ENCODE measurements around the gene OR2V2.
"Not testable (repeated sequence)": the region's sequence is repeated elsewhere in the genome, so short reads cannot be mapped to it uniquely, and the experiment has no call there.

OR2V2 gene

DNA sequence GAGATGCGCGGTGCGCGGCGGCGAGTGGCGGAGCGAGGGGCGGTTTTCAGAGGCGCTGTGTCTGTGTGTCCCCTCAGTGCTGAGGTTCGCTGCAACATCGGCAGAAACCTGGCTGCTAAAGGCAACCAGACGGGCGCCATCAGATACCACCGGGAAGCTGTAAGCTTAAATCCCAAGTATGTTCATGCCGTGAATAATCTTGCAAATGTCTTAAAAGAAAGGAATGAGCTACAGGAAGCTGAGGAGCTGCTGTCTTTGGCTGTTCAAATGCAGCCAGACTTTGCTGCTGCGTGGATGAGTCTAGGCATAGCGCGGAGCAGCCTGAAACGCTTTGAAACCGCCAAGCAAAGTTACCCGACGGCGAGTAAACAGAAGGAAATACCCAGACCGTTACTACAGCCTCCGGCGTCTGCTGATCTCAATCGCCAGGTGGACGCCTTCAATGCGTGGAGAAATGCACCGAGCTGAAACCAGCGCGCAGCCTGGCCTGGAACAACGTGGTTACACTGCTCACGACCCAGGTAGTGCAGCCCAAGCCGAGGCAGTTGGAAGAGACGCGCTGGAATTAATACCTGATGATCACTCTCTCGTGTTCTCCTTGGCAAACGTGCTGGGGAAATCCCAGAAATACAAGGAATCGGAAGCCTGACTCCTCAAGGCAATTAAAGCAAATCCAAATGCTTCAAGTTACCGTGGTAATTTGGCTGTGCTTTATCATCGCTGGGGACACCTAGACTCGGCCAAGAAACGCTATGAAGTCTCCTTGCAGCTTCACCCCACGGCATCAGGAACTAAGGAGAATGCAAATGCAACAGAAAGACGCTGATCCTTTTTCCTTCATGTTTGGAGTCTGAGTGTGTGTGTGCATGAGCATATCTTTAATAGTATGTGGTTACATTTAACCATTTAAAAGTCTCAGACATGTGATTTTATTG, 32.3 kb upstream of the OR2V2 start:
- no peak for DNase-seq (ENCODE audit: low read depth in 3 of 3)

DNA sequence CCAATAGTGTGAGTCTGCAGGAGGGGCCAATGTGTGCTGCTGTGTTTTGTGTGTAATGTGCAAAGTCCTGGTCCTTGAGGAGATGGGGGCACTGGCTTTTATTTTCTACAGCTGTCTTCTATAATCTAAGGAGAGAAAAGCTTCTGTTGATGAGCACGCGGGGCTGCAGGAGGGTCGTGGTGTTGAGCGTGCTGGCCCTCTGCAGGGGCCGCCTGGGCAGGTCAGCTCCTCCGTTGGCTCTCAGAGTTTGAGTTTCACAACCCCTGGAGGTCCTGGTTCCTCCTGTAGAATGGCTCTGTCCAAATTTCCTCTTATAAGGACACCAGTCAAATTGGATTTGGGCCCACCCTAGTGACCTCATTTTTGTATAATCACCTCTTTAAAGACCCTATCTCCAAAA, 29.0 kb upstream of the OR2V2 start:
- no peak for DNase-seq (ENCODE audit: low read depth in 3 of 3)

DNA sequence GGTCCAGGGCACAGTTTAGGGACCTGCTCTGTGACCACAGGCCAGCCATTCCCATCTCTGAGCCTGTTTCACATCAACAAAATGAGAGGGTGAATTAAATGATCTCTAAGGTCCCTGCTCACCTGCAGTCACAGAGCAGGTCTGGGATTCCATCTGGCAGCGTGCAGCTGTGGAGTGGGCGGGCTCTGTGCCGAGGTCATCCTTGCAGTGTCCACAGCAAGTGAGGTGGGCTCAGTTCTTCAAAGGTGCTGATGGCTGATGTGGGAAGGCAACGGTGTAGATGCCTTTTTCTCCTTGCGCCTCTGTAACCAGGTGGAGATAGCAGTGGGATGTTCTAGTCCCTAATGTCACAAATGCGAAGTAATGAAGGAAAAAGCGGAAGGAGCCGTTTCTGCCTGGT, 28.3 kb upstream of the OR2V2 start:
- DNase-seq (ENCODE audit: low read depth in 3 of 3): no peak

DNA sequence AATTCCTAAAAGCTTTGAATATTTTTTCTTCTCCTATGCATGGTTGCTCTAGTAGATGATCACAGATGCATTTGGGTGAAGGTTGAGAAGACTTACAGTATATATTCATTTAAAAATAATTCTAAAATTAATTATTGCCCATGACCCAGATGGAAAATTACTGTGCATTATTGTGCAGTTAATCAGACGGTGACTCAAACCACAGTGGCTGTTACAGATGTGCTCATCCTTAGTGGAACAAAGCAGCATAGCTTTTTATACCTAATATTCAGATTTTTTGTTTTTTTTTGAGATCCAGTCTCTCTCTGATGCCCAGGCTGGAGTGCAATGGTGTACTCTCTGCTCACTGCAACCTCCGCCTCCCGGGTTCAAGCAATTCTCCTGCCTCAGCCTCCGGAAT, 27.1 kb upstream of the OR2V2 start:
- no peak for DNase-seq (ENCODE audit: low read depth in 3 of 3)

DNA sequence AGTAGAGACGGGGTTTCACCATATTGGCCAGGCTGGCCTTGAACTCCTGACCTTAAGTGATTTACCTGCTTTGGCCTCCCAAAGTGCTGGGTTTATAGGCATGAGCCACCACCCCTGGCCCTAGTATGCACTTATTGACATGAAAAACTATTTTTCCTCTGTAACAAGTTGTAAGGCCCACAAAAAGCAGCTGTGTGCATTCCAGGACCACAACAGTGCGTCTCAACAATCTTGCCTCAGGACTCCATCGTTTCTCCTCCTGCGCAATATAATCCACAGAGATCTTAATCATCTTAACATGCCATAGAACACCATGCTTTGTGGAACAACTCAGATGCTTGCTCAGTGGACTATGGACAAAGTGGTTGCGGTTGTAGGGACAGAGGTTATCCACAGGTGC, 26.6 kb upstream of the OR2V2 start:
- no peak for DNase-seq (ENCODE audit: low read depth in 3 of 3)

DNA sequence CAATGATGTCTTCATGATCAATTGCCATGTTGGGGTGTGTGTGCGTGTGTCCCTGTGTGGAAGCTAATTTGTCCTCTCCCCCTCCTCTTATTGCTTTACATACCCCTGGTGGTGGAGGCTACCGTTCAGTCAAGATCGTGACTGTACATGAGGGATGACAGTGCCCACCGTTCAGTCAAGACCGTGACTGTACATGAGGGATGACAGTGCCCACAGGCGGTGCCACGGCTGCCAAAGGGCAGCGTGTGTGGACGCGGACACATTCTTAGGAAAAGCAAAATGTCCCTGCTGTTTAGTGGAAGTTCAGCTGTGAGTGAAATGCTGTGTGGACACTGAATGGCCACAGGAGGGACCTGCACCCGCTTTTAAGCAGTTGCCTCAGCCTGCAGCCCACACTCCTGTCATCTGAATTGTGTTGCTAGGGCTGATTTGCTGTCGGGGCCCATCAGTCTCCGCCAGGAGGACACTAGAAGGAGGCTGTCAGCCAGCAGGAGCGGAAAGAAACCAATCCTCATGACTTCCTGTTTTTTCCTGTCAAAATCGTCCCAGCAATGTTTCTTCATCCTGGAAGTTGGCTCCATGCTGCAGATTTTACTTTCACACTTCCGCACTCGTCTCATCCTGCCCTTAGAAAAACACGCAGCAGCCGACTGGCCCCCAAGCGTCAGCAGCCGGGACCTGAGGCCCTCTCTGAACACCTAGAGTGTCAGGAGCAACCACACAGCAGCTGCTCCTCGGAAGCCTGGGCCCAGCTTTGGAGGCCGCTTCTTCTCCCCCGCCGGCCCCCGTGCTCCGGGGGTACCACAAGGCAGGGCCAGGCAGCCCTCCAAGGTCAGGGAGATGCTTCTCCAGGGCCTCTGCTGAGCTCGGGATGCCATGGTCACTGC, 25.5 kb upstream of the OR2V2 start:
- no peak for DNase-seq (ENCODE audit: low read depth in 3 of 3)

DNA sequence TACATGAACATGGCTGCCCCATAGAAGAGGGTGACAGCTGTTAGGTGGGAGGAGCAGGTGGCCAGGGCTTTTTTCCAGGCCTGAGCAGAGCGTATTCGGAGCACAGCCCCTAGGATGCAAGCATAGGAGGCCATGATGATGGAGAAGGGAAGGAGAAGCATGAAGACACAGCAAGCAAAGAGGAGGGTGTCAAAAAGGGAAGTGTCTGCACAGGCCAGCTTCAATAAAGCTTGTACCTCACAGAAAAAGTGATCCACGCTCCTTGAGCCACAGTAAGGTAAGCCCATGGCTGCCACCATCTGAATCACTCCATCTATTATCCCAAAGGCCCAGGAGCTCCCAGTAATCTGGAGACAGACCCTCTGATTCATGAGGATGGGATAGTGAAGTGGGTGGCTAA, 22.9 kb upstream of the OR2V2 start:
- no peak for DNase-seq (ENCODE audit: low read depth in 3 of 3)

DNA sequence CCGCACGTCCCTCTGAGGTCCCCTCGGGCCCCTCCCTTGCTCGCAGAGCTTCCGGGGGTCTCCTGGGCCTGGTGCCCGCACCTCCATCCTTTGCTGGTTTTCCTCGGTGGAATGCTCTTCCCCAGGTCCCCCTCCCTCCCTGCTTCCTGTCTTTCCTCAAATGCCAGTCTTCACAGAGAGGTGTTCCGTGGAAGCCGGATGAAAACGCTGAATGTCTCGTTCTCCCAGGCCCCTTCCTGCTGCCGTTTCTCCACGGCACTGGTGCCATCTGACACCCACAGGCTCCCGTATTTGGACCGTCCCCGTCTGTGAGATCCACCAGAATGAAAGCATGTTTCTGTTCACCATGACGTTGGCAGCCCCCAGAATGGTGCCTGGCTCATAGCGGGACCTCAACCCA, 20.5 kb upstream of the OR2V2 start:
- DNase-seq (ENCODE audit: low read depth in 3 of 3): no peak

DNA sequence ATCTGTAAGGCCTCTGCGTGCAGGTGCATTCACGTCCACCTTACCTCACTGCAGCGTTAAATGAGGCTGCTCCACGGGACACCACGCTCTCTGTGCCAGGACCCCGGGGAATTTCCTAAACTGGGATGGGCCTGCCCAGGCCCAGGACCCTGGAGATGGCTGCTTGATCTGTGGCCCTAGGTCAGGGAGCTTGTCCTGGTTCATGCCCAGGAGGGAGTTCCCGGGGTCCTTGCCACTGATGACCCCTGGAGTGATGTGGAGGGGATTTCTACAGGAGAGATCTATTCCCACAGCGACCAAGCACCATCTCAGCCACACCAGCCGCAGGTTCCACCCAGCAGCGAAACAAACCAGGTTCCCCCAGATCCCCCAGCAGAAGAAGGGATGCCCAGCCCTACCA, 19.9 kb upstream of the OR2V2 start:
- DNase-seq (ENCODE audit: low read depth in 3 of 3): no peak

DNA sequence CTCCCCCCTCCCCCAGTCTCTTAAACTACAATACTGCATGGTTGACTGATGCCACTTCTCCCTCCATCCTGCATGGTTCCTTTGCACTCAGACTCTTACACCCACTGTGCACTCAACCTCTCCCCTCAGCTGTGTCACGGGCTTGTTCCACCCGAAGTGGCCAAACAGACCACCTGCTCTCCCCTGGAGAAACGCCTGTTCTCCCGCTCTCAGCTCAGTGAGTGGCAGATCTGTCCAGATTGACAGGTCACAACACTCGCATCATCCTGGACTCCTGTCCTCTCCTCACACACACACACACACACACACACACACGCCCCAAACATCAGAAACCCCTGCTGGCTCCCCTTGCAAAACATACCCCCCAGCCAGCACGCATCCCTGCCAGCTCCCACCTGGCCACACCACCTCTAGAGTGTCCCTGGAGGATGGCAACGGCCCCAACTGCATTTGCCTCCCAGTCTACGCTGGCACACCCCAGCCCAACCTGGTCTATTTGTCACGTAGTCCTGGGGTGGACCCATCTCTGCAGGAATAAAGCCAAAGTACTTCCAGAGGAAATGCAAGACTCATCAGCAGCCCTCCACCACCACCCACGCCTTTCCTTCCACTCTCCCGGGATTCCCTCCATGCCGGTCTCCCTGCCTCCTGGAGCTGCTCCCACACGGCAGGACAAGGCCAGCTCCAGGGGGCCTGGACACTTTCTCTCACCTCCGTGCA, 19.3 kb upstream of the OR2V2 start:
- DNase-seq (ENCODE audit: low read depth in 3 of 3): no peak

DNA sequence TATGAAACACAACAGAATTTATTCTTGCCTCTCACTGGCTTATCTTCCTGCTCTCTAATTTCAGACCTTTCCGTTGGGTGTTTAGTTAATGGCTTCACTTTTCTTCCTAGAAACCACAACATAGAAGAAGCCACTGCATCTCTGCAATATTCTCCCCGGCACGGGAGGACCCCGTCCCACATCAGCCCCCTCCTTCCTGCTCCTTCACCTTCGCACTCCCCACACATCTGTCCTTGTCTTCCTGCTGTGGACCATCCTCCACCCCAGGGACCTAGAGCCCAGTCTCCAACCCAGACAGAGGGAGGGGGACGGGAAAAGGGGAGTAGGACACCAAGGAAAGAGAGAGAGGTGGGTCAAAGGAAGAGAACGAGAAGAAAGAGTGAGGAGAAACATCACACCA, 17.8 kb upstream of the OR2V2 start:
- no peak for DNase-seq (ENCODE audit: low read depth in 3 of 3)

DNA sequence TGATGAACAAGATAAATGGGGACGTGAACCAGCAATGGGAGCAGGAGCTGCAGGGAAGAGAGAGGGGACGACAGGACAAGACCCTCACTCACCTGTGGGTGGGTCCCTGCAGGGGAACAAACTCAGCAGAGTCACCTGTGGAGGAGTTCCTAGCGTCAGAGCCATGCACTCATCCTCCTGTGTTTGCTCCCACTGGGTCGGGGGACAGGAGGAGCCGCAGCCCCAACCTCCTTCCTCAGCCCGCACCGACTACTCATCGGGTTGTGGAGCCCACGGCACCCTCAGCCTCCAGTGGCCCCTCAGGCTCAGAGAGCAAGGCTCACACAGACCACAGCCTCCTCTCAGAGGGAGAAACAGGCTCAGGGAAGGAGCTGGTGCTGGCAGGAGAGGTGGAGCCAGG, 17.3 kb upstream of the OR2V2 start:
- not testable (repeated sequence) for DNase-seq (ENCODE audit: low read depth in 3 of 3)

DNA sequence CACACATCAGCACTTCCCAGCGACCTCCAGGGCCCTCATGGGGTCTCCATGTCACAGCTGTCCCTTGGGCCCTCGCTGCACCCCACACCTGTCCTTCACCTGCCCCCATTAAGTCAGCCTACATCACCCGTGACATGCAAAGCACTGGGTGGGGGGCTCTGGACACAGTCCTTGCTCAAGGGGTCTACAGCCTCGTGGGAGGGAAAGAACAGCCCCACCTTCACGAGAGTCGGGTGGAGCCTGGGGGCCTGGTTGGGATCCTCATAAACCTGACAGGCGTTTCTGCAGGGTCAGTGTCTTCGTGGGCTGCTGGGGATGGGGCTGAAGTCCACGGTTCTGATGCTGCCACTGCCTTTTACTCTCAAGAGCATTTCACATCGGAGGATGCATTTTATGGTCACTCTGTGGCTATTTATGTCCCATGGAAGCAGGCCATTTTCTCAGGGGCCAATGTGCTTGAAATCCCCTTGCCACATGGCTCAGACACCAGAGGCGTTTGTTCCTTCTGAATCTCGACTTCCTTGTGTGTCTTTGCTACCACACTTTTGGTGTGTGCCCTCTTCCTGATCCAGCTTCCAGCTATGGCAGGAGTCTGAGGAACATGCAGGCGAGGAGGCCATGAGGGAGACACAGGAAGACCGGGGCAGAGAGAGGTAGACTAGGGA, 16.4 kb upstream of the OR2V2 start, which contains the start of gene OR2V1:
Gene OR2V1, minus strand, starts transcription at position 338 of the 665 bp plus-strand sequence. CDS start 5,865 bp downstream, outside the sequence.
- no peak for DNase-seq (ENCODE audit: low read depth in 3 of 3)

DNA sequence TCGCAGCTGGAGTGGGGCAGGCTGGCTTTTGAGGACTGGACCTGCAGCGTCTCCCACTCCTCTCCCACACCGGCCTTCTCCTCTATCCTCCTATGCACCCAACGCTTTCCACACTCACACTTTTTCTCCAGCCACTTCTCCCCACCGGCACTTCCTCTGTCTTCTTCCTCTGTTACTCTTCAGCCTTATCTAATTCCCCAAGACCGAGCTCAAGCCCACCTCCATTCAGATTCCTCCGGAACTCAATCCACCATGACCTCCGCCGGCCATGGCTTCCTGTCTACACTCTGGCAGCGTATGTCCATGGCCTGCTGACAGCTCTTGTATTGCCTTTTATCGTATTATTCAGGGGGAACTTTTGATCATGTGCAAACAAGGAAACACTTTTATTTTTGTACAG, 15.9 kb upstream of the OR2V2 start:
- DNase-seq (ENCODE audit: low read depth in 3 of 3): no peak

DNA sequence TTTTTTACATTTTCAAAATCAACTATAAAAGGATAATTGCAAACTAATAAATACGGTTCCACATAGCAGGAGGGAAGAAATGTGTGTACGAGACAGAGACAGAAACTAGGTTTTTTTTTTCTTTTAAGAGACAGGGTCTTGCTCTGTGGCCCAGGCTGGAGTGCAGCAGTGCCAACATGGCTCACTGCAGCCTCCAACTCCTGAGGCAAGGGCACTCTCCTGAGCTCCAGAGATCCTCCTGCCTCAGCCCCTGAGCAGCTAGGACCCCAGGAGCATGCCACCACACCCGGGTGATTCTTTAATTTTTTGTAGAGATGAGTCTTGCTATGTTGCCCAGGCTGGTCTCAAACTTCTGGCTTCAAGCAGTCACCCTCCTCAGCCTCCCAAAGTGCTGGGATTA, 14.3 kb upstream of the OR2V2 start:
- DNase-seq (ENCODE audit: low read depth in 3 of 3): no peak

DNA sequence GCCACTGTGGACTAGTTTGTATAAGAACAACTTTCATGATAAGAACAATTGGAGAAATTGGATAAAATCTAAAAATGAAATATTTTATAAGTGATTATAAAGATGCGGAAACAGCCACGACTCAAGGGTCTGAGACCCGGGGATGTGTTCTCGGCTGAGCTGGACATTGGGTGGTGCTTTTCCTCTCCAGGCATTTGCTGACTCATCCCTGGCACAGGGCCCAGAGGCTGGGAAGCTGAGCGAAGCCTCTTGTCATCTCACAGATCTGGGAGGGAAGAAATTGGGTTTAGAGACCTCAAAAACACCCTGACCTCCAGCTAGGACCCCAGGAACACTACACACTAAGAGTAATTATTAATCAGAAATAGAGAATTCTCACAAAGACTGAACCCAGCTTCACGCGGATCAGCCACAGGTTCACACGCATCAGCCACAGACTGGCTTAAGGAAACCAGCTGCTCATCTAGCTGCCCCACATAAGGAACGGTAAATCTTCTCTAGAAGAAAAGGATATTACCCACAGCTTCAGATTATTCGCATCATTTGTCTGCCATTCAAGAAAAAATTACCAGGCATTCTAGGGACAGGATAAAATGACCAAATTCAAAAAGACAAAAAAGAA, 13.7 kb upstream of the OR2V2 start:
- no peak for DNase-seq (ENCODE audit: low read depth in 3 of 3)

DNA sequence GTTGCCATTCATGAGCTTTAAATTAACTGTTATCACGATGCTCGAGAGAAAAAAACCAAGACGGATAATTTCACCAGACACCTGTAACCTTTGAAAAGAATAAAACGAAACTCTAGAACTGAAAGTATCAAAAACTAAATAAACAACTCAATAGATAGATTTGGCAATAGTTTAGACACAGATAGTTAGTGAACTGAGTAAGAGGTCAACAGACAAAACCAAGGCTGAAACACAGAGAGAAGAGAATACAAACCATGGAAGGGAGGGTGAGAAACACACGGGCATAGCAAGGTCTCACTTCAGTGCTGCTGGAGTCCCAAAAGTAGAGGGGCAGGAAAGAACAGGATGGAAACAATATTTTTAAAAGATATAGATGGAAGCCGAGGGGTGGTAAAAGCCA, 13.1 kb upstream of the OR2V2 start:
- no peak for DNase-seq (ENCODE audit: low read depth in 3 of 3)

DNA sequence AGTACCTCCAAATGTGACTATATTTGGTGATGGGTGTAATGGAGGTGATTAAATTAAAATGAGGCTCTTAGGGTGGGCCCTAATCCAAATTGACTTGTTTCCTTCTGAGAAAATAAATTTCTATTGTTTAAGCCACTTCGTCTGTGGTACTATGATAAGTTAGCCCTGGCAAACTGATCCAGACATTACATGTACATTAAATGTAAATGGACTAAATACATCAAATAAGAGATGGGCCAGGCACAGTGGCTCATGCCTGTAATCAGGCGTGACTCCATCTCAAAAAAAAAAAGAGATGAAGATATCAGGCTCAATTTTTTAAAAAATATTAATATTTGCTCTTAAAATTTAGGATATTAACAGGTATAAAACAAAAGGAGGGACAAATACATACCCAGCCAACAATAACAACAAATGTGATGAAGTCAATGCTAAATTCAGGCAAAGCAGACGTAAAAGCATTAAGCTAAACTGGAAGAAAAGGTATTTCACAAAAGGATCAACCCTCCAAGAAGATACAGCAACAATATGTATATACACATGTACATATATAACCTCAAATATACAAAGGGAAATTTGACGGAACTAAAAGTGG, 10.9 kb upstream of the OR2V2 start:
- DNase-seq (ENCODE audit: low read depth in 3 of 3): no peak

DNA sequence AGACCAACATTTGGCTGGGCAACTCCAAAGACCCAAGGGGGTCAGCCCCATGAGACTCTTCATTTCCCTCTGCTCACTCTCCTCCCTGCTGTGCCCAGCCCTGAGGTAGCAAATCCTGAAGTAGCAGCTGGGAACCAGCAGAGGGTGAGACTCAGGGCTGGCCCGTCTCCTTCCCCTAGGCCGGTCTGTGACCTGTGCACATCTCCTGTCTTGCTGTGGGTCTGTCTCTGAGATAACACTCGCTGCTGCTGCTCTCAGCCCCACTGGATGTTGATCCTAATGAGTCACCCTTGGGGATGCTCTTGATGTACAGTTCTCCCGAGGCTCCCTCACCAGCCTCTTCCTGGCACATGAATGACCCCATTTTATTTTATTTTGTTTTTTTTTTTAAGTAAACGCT, 9.1 kb upstream of the OR2V2 start:
- no peak for DNase-seq (ENCODE audit: low read depth in 3 of 3)

DNA sequence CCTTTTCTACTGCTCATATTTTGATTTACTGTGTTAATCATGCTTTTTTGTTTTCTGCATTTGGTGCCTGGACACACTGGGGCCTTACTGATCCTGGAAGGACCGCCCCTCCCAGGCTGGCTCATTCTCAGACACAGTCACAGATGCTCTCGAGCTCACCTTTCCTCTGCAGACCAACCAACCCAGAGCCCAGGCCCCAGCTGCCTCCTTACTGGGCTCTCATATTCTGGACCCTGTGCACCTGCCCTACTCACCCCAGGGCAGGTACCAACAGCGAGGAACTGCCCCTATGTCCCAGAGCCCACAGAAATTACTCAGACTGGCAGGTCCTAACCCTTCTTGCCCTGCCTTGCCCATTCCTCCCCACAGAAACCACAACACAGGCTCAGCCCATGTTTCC, 6.6 kb upstream of the OR2V2 start:
- DNase-seq (ENCODE audit: low read depth in 3 of 3): no peak

DNA sequence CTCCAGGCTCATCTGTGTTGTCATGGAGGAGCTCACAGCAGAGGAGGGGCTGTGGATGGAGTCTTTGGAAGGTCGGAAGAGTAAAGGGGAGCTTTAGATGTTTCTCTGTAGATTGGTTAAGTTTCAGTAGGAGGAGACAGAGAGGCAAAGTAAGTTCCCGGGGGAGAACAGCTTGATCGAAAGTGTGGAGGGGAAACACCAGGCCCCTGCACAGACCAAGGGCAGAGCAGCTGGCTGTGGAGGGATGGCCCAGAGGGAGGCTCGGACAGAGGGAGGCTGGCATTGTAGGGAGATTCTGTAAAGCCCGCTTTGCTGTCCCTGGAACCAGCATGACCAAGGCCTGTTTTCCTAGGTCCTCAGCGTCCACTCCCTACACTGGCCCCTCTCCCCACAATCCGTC, 5.3 kb upstream of the OR2V2 start:
- DNase-seq (ENCODE audit: low read depth in 3 of 3): no peak
